HFFc6 (cell line): ENCODE data around the gene POM121L2. TPM values are rescaled to one million over a fixed set of nuclear protein-coding genes. Genes with fewer than 3 reads are reported as not detected.

Experiments
- DNase-seq: peaks from one replicate; pipeline ENCODE4 v3.0.0-alpha.2; 2018
- H3K27ac Mint-ChIP-seq: 2 replicates; pipeline ENCODE4 v1.8.0; 2020; ENCODE audit warnings: mild to moderate bottlenecking, mixed read lengths
- H3K27me3 Mint-ChIP-seq: 2 replicates; pipeline ENCODE4 v1.8.0; 2021; ENCODE audit warnings: mild to moderate bottlenecking, moderate library complexity, mixed read lengths; ENCODE audit not compliant: insufficient read depth
- H3K36me3 Mint-ChIP-seq: 2 replicates; pipeline ENCODE4 v1.8.0; 2021; ENCODE audit warnings: low read depth, mixed read lengths
- H3K4me1 Mint-ChIP-seq: 2 replicates; pipeline ENCODE4 v1.8.0; 2020; ENCODE audit warnings: low read depth, mixed read lengths
- H3K4me3 Mint-ChIP-seq: 2 replicates; pipeline ENCODE4 v1.8.0; 2020; ENCODE audit warnings: mild to moderate bottlenecking, moderate library complexity, mixed read lengths
- H3K9me3 Mint-ChIP-seq: 2 replicates; pipeline ENCODE4 v1.8.0; 2020; ENCODE audit warnings: mild to moderate bottlenecking, mixed read lengths
- CTCF ChIP-seq: fragments of 200-600 bp; sonication (generic); IDR thresholded peaks from 2 replicates; pipeline ENCODE4 v1.5.0; 2021; ENCODE audit warnings: antibody characterized with exemption, mild to moderate bottlenecking
- total RNA-seq, 6 experiments: library from RNA; stranded (reverse); fragmentation: NEBNext Ultra II Directional; extraction: Animal tissue kit (Norgen Biotek cat#: 25700); gene quantifications; 2 replicates in 1 of 6; 3 replicates in 5 of 6; pipeline ENCODE4 v1.2.3, GENCODE V29; 2021

POM121L2 gene
- total RNA-seq, 6 experiments from 2014 or later, result not detected

GRCh38 chr6:27333642-27334040 is 21.6 kb upstream of the POM121L2 start:
- no peaks in the 10 kb centered on the region; the same call in 1 of the 2 replicates for H3K27me3 Mint-ChIP-seq
- peaks cover 16% of the 10 kb centered on the region for H3K4me1 Mint-ChIP-seq
- no peak overlapping the region for H3K27ac Mint-ChIP-seq
- peak overlapping the region; percentile 86 for H3K4me3 Mint-ChIP-seq
- H3K9me3 Mint-ChIP-seq, result no peaks in the 10 kb centered on the region; the same call in 1 of the 2 replicates
- no peak for TF ChIP-seq CTCF
- no peaks in the 10 kb centered on the region for H3K36me3 Mint-ChIP-seq
- no peak for DNase-seq

GRCh38 chr6:27332692-27333641 is 20.9 kb upstream of the POM121L2 start:
- H3K36me3 Mint-ChIP-seq, result no peaks in the 10 kb centered on the region

GRCh38 chr6:27327023-27327738 is 15.1 kb upstream of the POM121L2 start:
- DNase-seq, result no peak
- no peak for TF ChIP-seq CTCF
- no peaks in the 10 kb centered on the region for H3K4me1 Mint-ChIP-seq
- H3K9me3 Mint-ChIP-seq, result no peaks in the 10 kb centered on the region
- no peaks in the 10 kb centered on the region for H3K36me3 Mint-ChIP-seq
- no peak overlapping the region for H3K4me3 Mint-ChIP-seq
- H3K27me3 Mint-ChIP-seq, result no peaks in the 10 kb centered on the region; the same call in 1 of the 2 replicates
- H3K27ac Mint-ChIP-seq, result no peak overlapping the region

More at GRCh38 chr6:27332692-27333641, 20.9 kb upstream of the POM121L2 start:
- peaks cover 16% of the 10 kb centered on the region for H3K4me1 Mint-ChIP-seq
- no peaks in the 10 kb centered on the region; the same call in 1 of the 2 replicates for H3K9me3 Mint-ChIP-seq
- no peak overlapping the region for H3K27ac Mint-ChIP-seq
- peak; percentile 78 for DNase-seq
- TF ChIP-seq CTCF, result no peak
- H3K4me3 Mint-ChIP-seq, result peak overlapping the region; percentile 86
- H3K27me3 Mint-ChIP-seq, result no peaks in the 10 kb centered on the region; the same call in 1 of the 2 replicates

GRCh38 chr6:27321901-27322300 is 9.8 kb upstream of the POM121L2 start:
- no peak for DNase-seq
- H3K27me3 Mint-ChIP-seq, result peaks cover 1% of the 10 kb centered on the region
- no peak overlapping the region for H3K4me3 Mint-ChIP-seq
- no peaks in the 10 kb centered on the region for H3K36me3 Mint-ChIP-seq
- no peak for TF ChIP-seq CTCF
- H3K9me3 Mint-ChIP-seq, result no peaks in the 10 kb centered on the region
- H3K4me1 Mint-ChIP-seq, result no peaks in the 10 kb centered on the region
- no peak overlapping the region for H3K27ac Mint-ChIP-seq

GRCh38 chr6:27321370-27321769 is 9.3 kb upstream of the POM121L2 start:
- no peak for TF ChIP-seq CTCF
- Mint-ChIP-seq H3K4me1 (no peaks in the 10 kb centered on the region), H3K36me3 (no peaks in the 10 kb centered on the region), H3K9me3 (no peaks in the 10 kb centered on the region), H3K4me3 (no peak overlapping the region), H3K27me3 (peaks cover 3% of the 10 kb centered on the region), H3K27ac (no peak overlapping the region)
- no peak for DNase-seq
